ENCODE data around the gene OBSCN. TPM values are rescaled to one million over a fixed set of nuclear protein-coding genes. Genes with fewer than 3 reads are reported as not detected.

The OBSCN gene
- polyA plus RNA-seq, 6 donors from 2014 or later = 0.78 to 2.5 (median 1.5) TPM

DNA sequence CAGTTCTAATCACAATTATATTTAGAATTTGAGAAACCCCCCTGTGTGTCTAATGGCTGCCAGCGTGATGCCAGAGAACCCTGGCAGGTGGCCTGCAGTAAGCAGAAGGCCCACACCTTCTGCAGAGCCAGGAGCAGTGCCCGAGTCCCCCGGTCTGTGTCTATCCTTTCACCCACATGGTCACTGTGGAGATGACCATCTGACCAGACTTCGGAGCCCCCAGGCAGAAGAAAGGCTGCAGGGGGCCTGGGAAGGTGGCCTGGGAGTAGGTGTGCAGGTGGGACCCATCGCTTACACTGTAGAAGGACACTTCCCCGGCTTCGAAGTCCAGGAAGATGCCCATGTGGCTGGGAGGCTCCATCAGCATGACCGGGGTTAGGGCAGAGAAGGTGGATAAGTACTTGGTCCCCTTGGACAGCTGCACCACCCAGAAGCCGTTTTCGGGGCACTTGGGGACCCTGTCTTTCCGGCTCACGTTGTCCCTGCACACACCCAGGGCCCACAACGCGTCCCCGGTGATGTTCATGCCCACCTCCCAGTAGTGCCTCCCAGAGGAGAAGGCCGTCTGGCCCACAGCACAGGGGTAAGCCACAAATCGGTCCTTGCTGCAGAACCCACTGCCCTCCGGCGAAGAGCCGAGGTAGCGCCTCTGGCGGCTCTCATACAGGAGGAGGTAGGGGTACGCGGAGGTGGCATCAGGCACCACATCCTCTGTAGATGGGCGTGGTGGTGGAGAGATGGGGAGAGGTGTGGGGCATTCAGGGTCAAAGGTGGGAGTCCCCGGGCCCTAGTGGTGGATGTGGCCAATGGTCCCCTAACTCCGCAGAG lies 200.4 kb downstream of the OBSCN start:
- no peaks in the 10 kb centered on the region for H3K27me3 Mint-ChIP-seq
- peak overlapping the region; percentile 51 to 97 (median 85) for H3K4me3 Mint-ChIP-seq
- ATAC-seq (ENCODE audit: low read depth in 2 of 2) = no peak
- peak overlapping the region in 3 of 6 donors; percentile 59 to 87 (median 82) for H3K27ac Mint-ChIP-seq
- DNase-seq = no peak
- no peaks in the 10 kb centered on the region for H3K36me3 Mint-ChIP-seq
- H3K4me1 Mint-ChIP-seq = peaks cover 36 to 62% (median 37%) of the 10 kb centered on the region in 3 donors
- no peaks in the 10 kb centered on the region for H3K9me3 Mint-ChIP-seq

DNA sequence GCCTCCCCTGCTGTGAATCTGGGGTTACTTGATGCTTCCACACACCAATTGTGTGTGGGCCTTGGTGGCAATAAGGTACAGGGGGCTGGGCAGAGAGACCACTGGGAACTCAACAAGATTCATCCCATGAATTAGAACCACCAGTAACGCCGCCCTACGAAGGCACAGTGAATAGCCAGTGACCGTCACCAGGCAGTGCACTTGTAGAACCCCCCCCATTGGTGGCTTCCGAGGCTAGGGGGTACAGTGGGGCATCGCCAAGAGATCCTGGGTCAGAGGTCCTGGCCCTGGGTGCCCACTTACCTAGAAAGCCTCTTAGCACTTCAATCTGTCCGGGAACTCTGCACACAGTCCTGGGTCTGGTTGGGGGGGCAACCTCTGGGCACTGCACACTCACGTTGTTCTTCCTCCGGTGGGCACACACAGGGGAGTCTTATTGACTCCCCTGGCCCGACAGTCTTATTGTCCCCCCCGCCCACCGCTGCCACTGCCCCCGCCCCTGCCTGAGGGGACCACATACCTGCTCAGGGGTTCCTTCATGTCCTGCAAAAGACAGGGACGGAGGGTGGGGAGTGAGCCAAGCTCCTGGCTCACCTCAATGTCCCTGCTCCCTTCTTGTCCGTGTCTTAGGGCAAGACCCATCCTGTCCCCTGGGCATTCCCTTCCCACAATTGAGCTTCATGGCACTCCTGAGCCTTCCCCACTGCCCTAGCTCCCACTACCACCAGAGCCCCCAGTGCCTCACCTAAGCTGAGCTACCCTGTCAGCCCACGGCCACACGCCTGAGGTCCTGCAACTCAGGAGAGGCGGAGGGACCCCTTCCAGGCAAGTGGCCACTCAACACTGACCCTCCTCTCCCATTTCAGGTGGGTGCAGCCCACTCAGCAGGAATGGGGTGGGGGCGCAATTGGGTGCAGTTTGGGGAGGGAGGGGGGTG lies 201.3 kb downstream of the OBSCN start:
- DNase-seq = no peak
- Mint-ChIP-seq H3K4me3 (peak overlapping the region in 3 of 8 donors; percentile 53 to 93 (median 72)), H3K27me3 (no peaks in the 10 kb centered on the region), H3K36me3 (no peaks in the 10 kb centered on the region), H3K4me1 (peaks cover 28 to 53% (median 31%) of the 10 kb centered on the region in 3 donors), H3K27ac (peak overlapping the region in 1 of 6 donors; percentile 44), H3K9me3 (no peaks in the 10 kb centered on the region)
- ATAC-seq (ENCODE audit: low read depth in 2 of 2) = no peak

DNA sequence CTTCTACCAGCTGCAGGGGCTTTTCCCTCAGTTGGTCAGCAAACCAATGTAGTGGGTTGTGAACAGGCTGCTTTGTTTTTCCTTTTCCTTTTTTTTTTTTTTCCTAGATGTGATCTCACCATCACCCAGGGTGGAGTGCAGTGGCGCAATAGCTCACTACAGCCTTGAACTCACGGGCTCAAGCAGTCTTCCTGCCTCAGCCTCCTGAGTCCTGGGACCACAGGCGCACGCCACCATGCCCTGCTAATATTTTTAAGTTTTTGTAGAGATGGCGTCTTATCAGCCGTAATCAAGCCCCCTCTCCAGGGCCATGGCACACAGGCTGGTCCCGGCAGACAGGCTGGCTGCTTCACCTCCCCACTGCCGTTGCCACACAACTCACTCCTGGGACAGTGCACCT lies 202.2 kb downstream of the OBSCN start:
- H3K9me3 Mint-ChIP-seq = no peaks in the 10 kb centered on the region
- peak overlapping the region in 3 of 8 donors; percentile 47 to 93 (median 80) for H3K4me3 Mint-ChIP-seq
- ATAC-seq (ENCODE audit: low read depth in 2 of 2) (no peak), DNase-seq (no peak)
- H3K27ac Mint-ChIP-seq = peak overlapping the region in 2 of 6 donors; percentile 51 to 79
- H3K36me3 Mint-ChIP-seq = no peaks in the 10 kb centered on the region
- H3K27me3 Mint-ChIP-seq = peaks cover 0 to 1% (median 0%) of the 10 kb centered on the region in 3 donors
- peaks cover 19 to 45% (median 23%) of the 10 kb centered on the region in 3 donors for H3K4me1 Mint-ChIP-seq

DNA sequence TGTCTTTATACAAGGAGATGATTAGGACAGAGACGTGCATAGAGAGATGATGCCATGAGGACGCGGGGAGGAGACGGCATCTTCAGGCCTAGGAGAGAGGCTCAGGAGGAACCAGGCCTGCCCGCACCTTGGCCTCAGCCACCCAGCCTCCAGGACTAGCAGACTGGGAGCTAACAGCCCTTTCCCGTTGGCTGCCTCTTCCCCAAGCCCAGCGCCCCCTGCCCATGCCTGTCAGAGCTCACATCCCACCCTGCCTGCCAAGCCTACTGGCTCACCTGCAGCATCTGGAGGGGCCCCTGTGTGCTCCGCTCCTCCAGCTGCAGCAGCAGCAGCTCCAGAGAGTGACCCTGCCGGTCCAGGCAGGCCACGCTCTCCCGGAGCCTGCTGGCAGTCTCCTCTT lies 202.8 kb downstream of the OBSCN start:
- ATAC-seq (ENCODE audit: low read depth in 2 of 2) = no peak

DNA sequence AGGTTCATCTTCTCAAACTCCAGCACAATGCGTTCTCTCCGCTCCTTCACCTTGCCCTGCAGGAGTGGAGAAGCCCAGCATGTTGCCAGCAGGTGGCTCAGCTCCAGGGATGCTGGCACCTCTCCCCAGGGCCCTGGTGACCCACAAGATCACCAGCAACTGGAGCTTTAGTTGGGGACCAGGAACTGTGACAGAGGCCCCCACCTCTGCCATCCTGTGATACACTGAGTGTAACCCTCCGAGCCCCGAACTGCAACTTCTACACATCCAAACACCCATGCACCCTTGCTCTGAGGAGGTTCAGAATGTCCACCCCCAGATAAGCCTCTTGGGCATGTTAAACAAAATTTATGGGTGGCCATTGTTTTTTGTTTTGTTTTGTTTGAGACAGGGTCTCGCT lies 203.3 kb downstream of the OBSCN start:
- H3K27me3 Mint-ChIP-seq = peaks cover 0 to 12% (median 11%) of the 10 kb centered on the region in 3 donors
- DNase-seq (no peak), ATAC-seq (ENCODE audit: low read depth in 2 of 2) (no peak)
- no peaks in the 10 kb centered on the region for H3K9me3 Mint-ChIP-seq
- H3K36me3 Mint-ChIP-seq = no peaks in the 10 kb centered on the region
- H3K4me3 Mint-ChIP-seq = peak overlapping the region in 1 of 8 donors; percentile 2
- peak overlapping the region in 1 of 6 donors; percentile 75 for H3K27ac Mint-ChIP-seq
- peaks cover 19 to 45% (median 23%) of the 10 kb centered on the region in 3 donors for H3K4me1 Mint-ChIP-seq

More for the DNA sequence above, 202.8 kb downstream of the OBSCN start:
- peak overlapping the region in 1 of 6 donors; percentile 44 for H3K27ac Mint-ChIP-seq
- no peak for DNase-seq
- no peaks in the 10 kb centered on the region for H3K9me3 Mint-ChIP-seq
- H3K4me3 Mint-ChIP-seq = peak overlapping the region in 1 of 8 donors; percentile 93
- peaks cover 0 to 8% (median 6%) of the 10 kb centered on the region in 3 donors for H3K27me3 Mint-ChIP-seq
- peaks cover 17 to 45% (median 20%) of the 10 kb centered on the region in 3 donors for H3K4me1 Mint-ChIP-seq
- no peaks in the 10 kb centered on the region for H3K36me3 Mint-ChIP-seq

GRCh38 chr1:228411548-228412430 lies 203.9 kb downstream of the OBSCN start:
- no peak overlapping the region for H3K4me3 Mint-ChIP-seq
- H3K9me3 Mint-ChIP-seq = no peaks in the 10 kb centered on the region
- H3K36me3 Mint-ChIP-seq = no peaks in the 10 kb centered on the region
- DNase-seq = no peak
- no peak for ATAC-seq (ENCODE audit: low read depth in 2 of 2)
- H3K27ac Mint-ChIP-seq = peak overlapping the region in 1 of 6 donors; percentile 80
- peaks cover 0 to 19% (median 17%) of the 10 kb centered on the region in 3 donors for H3K27me3 Mint-ChIP-seq
- H3K4me1 Mint-ChIP-seq = peaks cover 21 to 48% (median 29%) of the 10 kb centered on the region in 3 donors

DNA sequence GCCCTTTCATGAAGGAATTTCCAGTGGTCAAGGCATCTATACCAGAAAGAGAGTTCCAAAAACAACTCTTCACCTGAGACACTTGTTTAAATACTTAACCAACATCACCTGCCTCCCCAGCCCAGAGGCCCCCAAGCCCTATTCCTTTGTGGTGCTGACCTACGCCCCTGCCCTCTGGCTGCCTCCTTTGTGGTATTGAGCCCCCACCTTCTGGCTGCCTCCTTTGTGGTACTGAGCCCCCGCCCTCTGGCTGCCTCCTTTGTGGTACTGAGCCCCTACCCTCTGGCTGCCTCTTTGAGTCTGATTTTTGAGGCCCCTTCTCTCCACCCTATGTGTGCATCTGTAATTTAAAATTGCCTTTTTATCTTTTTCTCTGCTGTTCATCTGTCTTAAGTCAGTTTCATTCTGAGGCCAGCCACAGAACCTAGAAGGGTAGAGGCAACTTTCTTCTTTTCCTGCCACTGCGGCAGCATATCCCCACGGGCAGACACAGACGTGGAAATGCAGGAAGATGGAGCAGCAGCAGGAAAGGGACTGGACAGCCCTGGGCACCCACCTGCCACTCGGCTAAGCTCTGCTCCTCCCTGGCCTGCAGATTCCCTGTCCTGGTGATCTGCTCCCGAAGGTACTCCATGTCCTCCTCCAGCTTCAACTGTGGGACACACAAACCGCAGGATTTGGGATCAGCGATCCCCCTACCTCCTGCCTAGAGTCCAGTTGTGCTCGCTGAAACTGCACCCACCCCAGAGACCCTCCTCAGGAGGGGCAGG lies 205.6 kb downstream of the OBSCN start:
- peaks cover 11 to 35% (median 34%) of the 10 kb centered on the region in 3 donors for H3K27me3 Mint-ChIP-seq
- no peaks in the 10 kb centered on the region for H3K9me3 Mint-ChIP-seq
- H3K36me3 Mint-ChIP-seq = no peaks in the 10 kb centered on the region
- DNase-seq (no peak), ATAC-seq (ENCODE audit: low read depth in 2 of 2) (no peak)
- H3K27ac Mint-ChIP-seq = peak overlapping the region in 2 of 6 donors; percentile 59 to 88
- H3K4me3 Mint-ChIP-seq = peak overlapping the region in 1 of 8 donors; percentile 3
- H3K4me1 Mint-ChIP-seq = peaks cover 20 to 43% (median 28%) of the 10 kb centered on the region in 3 donors

- no peak overlapping the region for H3K4me3 Mint-ChIP-seq
- peaks cover 16 to 33% (median 23%) of the 10 kb centered on the region in 3 donors for H3K4me1 Mint-ChIP-seq
- ATAC-seq (ENCODE audit: low read depth in 2 of 2) (no peak), DNase-seq (no peak)
- peak overlapping the region in 1 of 6 donors; percentile 41 for H3K27ac Mint-ChIP-seq
- H3K27me3 Mint-ChIP-seq = peaks cover 20 to 46% (median 45%) of the 10 kb centered on the region in 3 donors
- no peaks in the 10 kb centered on the region for H3K9me3 Mint-ChIP-seq
- H3K36me3 Mint-ChIP-seq = no peaks in the 10 kb centered on the region
Measured at GRCh38 chr1:228414511-228415211, 206.8 kb downstream of the OBSCN start.

DNA sequence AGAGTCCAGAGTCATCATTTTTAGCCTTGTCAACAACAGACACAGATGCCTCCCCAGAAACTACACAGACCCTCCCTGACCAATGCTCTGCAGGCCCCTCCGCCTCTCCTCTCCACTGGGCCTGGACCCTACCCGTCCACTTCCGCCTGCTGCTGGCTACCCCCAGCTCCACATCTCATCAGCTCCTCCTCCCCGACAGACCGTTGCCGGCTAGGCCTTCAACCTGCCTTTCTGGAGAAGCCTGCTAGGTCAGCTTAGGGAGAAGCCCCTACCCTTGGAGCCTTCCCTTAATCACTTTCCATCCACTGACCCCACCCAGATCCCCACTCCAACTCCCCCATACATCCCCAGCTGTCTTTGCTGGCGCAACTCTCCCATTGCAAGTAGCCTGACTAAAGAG lies 207.4 kb downstream of the OBSCN start:
- Mint-ChIP-seq H3K4me1 (peaks cover 16 to 29% (median 23%) of the 10 kb centered on the region in 3 donors), H3K4me3 (peak overlapping the region in 3 of 8 donors; percentile 66 to 79 (median 73)), H3K9me3 (peaks cover 0 to under 1% (median 0%) of the 10 kb centered on the region in 7 donors)

DNA sequence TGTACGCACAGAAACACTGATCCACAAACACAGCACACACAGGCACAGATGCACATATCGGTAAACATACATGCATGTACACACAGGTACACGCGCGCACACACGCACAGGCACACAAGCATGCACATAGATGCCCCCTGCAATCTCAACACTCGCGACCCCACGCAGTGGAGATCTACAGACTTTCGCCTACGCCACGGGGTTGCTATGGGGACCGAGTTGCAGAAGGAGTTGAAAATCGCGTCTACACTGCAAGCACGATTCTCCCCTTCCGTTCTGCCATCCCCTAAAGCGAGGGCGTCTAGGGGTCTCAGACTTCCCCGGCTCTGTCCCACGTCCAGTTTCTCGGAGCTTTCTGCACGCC lies 208.0 kb downstream of the OBSCN start:
- Mint-ChIP-seq H3K27ac (peak overlapping the region in 2 of 6 donors; percentile 75 to 80), H3K4me1 (peaks cover 16 to 24% (median 23%) of the 10 kb centered on the region in 3 donors), H3K36me3 (no peaks in the 10 kb centered on the region), H3K9me3 (peaks cover 0 to 1% (median 0%) of the 10 kb centered on the region in 7 donors), H3K4me3 (peak overlapping the region; percentile 32 to 73 (median 66)), H3K27me3 (peaks cover 20 to 58% (median 57%) of the 10 kb centered on the region in 3 donors)
- ATAC-seq (ENCODE audit: low read depth in 2 of 2) (peak; percentile 16 to 22), DNase-seq (no peak)

More for the DNA sequence above, 207.4 kb downstream of the OBSCN start:
- Mint-ChIP-seq H3K36me3 (no peaks in the 10 kb centered on the region), H3K27me3 (peaks cover 20 to 52% (median 51%) of the 10 kb centered on the region in 3 donors), H3K27ac (peak overlapping the region in 1 of 6 donors; percentile 41)
- DNase-seq = no peak
- ATAC-seq (ENCODE audit: low read depth in 2 of 2) = no peak

DNA sequence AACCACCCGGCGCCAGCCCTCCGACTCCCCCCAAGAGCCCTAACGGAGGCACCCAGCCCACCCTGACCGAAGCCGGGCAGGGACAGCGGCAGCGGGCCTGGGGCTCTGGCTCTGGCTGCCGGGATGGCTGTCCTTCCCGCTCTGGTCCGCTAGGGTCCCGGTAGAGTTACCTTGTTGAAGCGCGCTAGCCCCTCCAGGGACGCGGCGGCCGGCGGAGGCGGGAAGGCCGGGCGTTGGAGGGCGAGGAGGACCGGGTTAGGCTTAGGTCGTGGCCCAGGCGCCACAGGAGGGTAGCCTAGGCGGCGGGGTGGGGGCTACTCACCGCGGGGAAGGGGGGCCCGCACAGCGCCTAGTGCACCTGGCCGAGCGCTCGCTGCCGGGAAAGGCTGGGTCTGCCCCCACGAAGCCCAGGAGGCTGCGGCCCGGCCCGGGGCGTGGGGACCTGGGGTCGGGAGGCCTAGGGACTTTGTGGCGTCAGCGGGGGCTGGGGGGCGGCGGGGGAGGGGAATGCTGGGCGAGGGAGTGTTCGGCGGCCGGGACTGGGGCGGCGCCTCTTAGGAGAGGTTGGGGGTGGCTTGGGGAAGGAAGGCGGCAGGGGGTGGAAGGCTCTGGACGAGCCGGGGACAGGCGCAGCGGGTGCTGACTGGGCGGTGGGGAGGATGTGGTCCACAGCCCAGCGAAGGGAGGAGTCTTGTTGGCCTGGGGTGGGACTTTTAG lies 208.5 kb downstream of the OBSCN start, which contains the start of gene TRIM17:
Gene TRIM17 (minus strand): TSS at position 645 of the 717 bp plus-strand sequence. CDS start 1,789 bp downstream, outside the sequence.
- Mint-ChIP-seq H3K27ac (peak within 1 kb of the TSS in 3 of 6 donors; percentile 36 to 80 (median 75)), H3K27me3 (peaks cover 23 to 63% (median 62%) of the 10 kb centered on the region in 3 donors), H3K9me3 (peaks cover 0 to 1% (median 0%) of the 10 kb centered on the region in 7 donors), H3K4me3 (peak within 1 kb of the TSS; percentile 34 to 86 (median 71)), H3K4me1 (peaks cover 16 to 20% (median 20%) of the 10 kb centered on the region in 3 donors), H3K36me3 (no peaks in the 10 kb centered on the region)
- peak; percentile 29 for DNase-seq
- peak; percentile 69 to 70 for ATAC-seq (ENCODE audit: low read depth in 2 of 2)
